ENCODE results near the gene ARHGEF38.
"Not testable (repeated sequence)": the region's sequence is repeated elsewhere in the genome, so short reads cannot be mapped to it uniquely, and the experiment has no call there.

ARHGEF38 gene

DNA sequence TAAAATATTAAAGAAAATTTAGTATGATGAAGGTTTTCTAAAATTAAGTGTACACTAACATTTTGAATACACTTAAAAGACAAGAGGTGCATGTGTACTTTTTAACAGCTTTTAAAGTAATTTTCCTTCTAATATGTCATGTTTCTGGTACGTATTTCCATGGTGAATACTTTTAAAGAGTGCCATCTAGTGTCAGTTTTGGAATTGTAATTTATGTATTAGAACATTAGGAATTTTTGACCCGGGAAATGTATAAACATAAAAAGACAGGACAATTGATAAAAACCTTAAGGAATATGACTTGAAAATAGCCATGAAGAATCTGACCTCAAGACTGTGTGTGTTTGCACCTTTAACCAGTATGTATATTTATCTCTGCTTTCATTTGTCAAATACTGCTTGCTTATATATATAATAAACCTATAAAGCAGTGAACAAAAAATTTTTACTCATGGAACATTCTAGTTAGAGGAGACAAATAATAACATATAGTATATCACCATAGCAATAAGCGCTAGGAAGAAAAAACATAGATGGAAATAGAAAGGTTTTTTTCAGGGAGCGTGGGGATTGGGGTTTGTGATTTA lies 163.4 kb downstream of the ARHGEF38 start:
- no peak for DNase-seq

DNA sequence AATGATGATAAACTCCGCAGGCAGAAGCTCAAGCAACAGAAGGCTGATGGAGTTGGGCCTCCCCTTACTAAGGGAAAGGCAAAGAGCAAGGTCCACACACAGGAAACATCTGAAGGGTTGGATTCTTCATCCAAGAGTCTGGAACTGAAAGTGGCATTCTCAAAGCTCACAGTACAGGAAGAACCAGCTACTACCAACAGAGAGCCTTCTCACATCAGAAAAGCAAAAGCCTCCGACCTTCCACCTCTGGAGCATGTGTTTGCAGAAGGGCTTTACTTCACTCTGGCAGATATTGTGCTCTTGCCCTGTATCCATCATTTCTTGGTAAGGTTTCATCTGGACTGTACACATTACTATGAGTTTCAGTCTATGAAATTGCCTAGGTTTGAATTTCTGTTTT lies 166.8 kb downstream of the ARHGEF38 start:
- no peak for DNase-seq

DNA sequence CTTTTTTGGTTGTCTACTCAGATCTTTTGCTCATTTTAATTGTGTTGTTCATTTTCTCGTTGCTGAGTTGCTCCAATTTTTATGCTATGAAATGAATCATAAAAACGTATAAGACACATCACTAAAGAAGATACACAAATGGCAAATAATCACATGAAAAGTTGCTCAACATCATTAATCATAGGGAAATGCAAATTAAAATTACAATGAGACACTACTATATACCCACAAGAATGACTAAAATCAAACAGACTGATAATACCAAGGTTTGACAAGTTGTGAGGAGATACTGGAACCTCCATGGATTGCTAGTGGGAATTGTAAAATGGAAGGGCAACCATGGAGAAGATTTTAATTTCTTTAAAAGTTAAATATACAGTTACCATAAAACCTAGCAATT lies 173.2 kb downstream of the ARHGEF38 start:
- DNase-seq, result no peak

DNA sequence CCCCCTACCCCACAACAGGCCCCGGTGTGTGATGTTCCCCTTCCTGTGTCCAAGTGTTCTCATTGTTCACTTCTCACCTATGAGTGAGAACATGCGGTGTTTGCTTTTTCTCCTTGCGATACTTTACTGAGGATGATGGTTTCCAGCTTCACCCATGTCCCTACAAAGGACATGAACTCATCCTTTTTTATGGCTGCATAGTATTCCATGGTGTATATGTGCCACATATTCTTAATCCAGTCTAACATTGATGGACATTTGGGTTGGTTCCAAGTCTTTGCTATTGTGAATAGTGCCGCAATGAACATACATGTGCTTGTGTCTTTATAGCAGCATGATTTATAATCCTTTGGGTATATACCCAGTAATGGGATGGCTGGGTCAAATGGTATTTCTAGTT lies 177.5 kb downstream of the ARHGEF38 start:
- DNase-seq, result not testable (repeated sequence)
